D721Med (cell line): ENCODE results near the gene MBTPS1.

ENCODE experiments used
- DNase-seq: peaks from one replicate; pipeline ENCODE4 v3.0.0; 2011; ENCODE audit warnings: low spot score; ENCODE audit not compliant: insufficient read length
- FAIRE-seq: peaks from 2 replicates; lab custom pipeline; 2011; peaks lifted over from hg19 to GRCh38; lab: Jason Lieb, UNC
- CTCF ChIP-seq: IDR thresholded peaks from 2 replicates; pipeline ENCODE4 v1.5.1; 2012; ENCODE audit warnings: mild to moderate bottlenecking, control low read depth; ENCODE audit not compliant: insufficient read depth; ENCODE audit errors: missing control alignments

MBTPS1 gene

GRCh38 chr16:84015399-84015798 lies 101.3 kb downstream of the MBTPS1 start:
- FAIRE-seq (no peak), DNase-seq (no peak)
- TF ChIP-seq CTCF: no peak

- TF ChIP-seq CTCF: no peak
- FAIRE-seq: no peak
- no peak for DNase-seq
Measured at GRCh38 chr16:84014570-84015327, 102.0 kb downstream of the MBTPS1 start.

GRCh38 chr16:84013787-84014569 lies 102.8 kb downstream of the MBTPS1 start:
- DNase-seq: no peak
- no peak for TF ChIP-seq CTCF
- FAIRE-seq: no peak

GRCh38 chr16:84009282-84009681 lies 107.5 kb downstream of the MBTPS1 start:
- no peak for TF ChIP-seq CTCF
- no peak for DNase-seq
- FAIRE-seq: no peak

GRCh38 chr16:84007965-84008364 lies 108.8 kb downstream of the MBTPS1 start:
- FAIRE-seq (no peak), DNase-seq (no peak)
- no peak for TF ChIP-seq CTCF

GRCh38 chr16:84007520-84007919 lies 109.2 kb downstream of the MBTPS1 start:
- no peak for DNase-seq
- TF ChIP-seq CTCF: no peak
- FAIRE-seq: no peak

GRCh38 chr16:84005391-84005790 lies 111.4 kb downstream of the MBTPS1 start:
- TF ChIP-seq CTCF: no peak
- FAIRE-seq (no peak), DNase-seq (no peak)
